ENCODE results near the gene PRDM16.

DNA sequence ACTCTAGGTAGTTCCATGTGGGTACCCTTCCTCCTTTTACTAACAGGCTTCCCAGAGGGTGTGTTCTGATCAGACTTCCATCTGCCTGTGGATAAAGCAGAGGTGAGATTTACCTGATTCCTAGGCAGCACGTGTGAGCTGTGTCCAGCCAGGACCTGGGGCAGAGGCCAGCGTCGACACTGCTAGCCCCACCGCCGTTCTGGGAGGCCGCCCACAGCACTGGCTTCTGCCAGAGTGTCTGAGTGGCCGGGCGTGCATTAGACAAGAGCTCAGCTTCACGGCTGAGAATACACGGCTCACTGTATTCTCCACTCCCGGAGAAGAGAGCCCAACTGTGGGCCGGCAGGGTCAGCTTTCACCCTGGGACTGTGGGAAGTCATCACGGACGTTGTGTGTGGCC lies 82.5 kb downstream of the PRDM16 start:
- TF ChIP-seq, protein P1, sequence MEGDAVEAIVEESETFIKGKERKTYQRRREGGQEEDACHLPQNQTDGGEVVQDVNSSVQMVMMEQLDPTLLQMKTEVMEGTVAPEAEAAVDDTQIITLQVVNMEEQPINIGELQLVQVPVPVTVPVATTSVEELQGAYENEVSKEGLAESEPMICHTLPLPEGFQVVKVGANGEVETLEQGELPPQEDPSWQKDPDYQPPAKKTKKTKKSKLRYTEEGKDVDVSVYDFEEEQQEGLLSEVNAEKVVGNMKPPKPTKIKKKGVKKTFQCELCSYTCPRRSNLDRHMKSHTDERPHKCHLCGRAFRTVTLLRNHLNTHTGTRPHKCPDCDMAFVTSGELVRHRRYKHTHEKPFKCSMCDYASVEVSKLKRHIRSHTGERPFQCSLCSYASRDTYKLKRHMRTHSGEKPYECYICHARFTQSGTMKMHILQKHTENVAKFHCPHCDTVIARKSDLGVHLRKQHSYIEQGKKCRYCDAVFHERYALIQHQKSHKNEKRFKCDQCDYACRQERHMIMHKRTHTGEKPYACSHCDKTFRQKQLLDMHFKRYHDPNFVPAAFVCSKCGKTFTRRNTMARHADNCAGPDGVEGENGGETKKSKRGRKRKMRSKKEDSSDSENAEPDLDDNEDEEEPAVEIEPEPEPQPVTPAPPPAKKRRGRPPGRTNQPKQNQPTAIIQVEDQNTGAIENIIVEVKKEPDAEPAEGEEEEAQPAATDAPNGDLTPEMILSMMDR (conservative IDR thresholded peaks at IDR 0.05; ENCODE audit: low read length), result no peak
- TF ChIP-seq EZH2phosphoT487 (IDR thresholded peaks at IDR 0.05; ENCODE audit: borderline replicate concordance), result no peak
